Right atrium auricular region (tissue), 2 donors: ENCODE results near the gene STARD9. TPM values are rescaled to one million over a fixed set of nuclear protein-coding genes. Genes with fewer than 3 reads are reported as not detected.

Experiments
- DNase-seq: peaks from one replicate; pipeline ENCODE4 v3.0.0-alpha.2; 2019; ENCODE audit warnings: low spot score
- H3K27ac ChIP-seq, 2 donors: fragments of 200-600 bp; sonication (generic); 1 replicate in 1 of 2; 2 replicates in 1 of 2; pipeline ENCODE4 v1.5.1; 2016 to 2019
- H3K27me3 ChIP-seq, 2 donors: fragments of 200-600 bp; sonication (generic); one replicate each; pipeline versions ENCODE4 v1.5.1 to v1.6.0; 2017 to 2019
- H3K36me3 ChIP-seq: fragments of 200-600 bp; sonication (generic); one replicate; pipeline ENCODE4 v1.5.1; 2016
- H3K4me1 ChIP-seq, 2 donors: fragments of 200-600 bp; sonication (generic); one replicate each; pipeline versions ENCODE4 v1.5.1 to v1.6.0; 2017 to 2019
- H3K4me3 ChIP-seq, 2 donors: fragments of 200-600 bp; sonication (generic); 1 replicate in 1 of 2; 2 replicates in 1 of 2; pipeline ENCODE4 v1.5.1; 2017 to 2019; ENCODE audit warnings: mild to moderate bottlenecking in 1 of 2, moderate library complexity in 1 of 2
- H3K9me3 ChIP-seq, 2 donors: fragments of 200-600 bp; sonication (generic); one replicate each; pipeline ENCODE4 v1.5.1; 2019
- CTCF ChIP-seq, 2 donors: fragments of 200-600 bp; sonication (generic); IDR thresholded peaks; one replicate each; pipeline ENCODE4 v1.5.1; 2019; ENCODE audit warnings: antibody characterized with exemption in 2 of 2
- total RNA-seq, 2 donors: library from RNA; depleted of rRNA; stranded (reverse); fragments of >200 nt; gene quantifications; one replicate each; pipeline ENCODE4 v1.1.0, GENCODE V29; 2016

STARD9 gene
- total RNA-seq, 2 donors from 2014 or later = 8.3 to 8.8 TPM

GRCh38 chr15:42692997-42693396 is 117.6 kb downstream of the STARD9 start:
- H3K4me3 ChIP-seq = no peak overlapping the region
- H3K27ac ChIP-seq = no peak overlapping the region
- no peaks in the 10 kb centered on the region for H3K4me1 ChIP-seq
- DNase-seq = no peak
- H3K36me3 ChIP-seq = peaks cover 61% of the 10 kb centered on the region
- H3K27me3 ChIP-seq = no peaks in the 10 kb centered on the region
- no peak for TF ChIP-seq CTCF (IDR thresholded peaks at IDR 0.05)
- H3K9me3 ChIP-seq = no peaks in the 10 kb centered on the region

- Histone ChIP-seq H3K27ac (no peak overlapping the region), H3K9me3 (no peaks in the 10 kb centered on the region), H3K4me1 (no peaks in the 10 kb centered on the region), H3K36me3 (peaks cover 56% of the 10 kb centered on the region), H3K27me3 (no peaks in the 10 kb centered on the region), H3K4me3 (no peak overlapping the region)
- no peak for TF ChIP-seq CTCF (IDR thresholded peaks at IDR 0.05)
- no peak for DNase-seq
Measured at GRCh38 chr15:42693496-42693895, 118.1 kb downstream of the STARD9 start.

- H3K4me3 ChIP-seq = no peak overlapping the region
- no peaks in the 10 kb centered on the region for H3K4me1 ChIP-seq
- DNase-seq = no peak
- no peak for TF ChIP-seq CTCF (IDR thresholded peaks at IDR 0.05)
- peaks cover 55% of the 10 kb centered on the region for H3K36me3 ChIP-seq
- no peaks in the 10 kb centered on the region for H3K27me3 ChIP-seq
- H3K27ac ChIP-seq = no peak overlapping the region
- H3K9me3 ChIP-seq = no peaks in the 10 kb centered on the region
Measured at GRCh38 chr15:42693942-42694341, 118.5 kb downstream of the STARD9 start.

- Histone ChIP-seq H3K36me3 (peaks cover 55% of the 10 kb centered on the region), H3K4me1 (no peaks in the 10 kb centered on the region), H3K27ac (no peak overlapping the region), H3K4me3 (no peak overlapping the region), H3K27me3 (no peaks in the 10 kb centered on the region), H3K9me3 (no peaks in the 10 kb centered on the region)
- no peak for TF ChIP-seq CTCF (IDR thresholded peaks at IDR 0.05)
- no peak for DNase-seq
Measured at GRCh38 chr15:42694398-42694797, 119.0 kb downstream of the STARD9 start.

GRCh38 chr15:42695527-42696071 is 120.2 kb downstream of the STARD9 start:
- Histone ChIP-seq H3K27me3 (no peaks in the 10 kb centered on the region), H3K9me3 (peaks cover 0 to 2% of the 10 kb centered on the region in 2 donors), H3K36me3 (peaks cover 51% of the 10 kb centered on the region), H3K4me3 (no peak overlapping the region), H3K4me1 (no peaks in the 10 kb centered on the region), H3K27ac (no peak overlapping the region)
- DNase-seq = no peak
- no peak for TF ChIP-seq CTCF (IDR thresholded peaks at IDR 0.05)

GRCh38 chr15:42696626-42697025 is 121.2 kb downstream of the STARD9 start:
- no peak for TF ChIP-seq CTCF (IDR thresholded peaks at IDR 0.05)
- Histone ChIP-seq H3K27me3 (no peaks in the 10 kb centered on the region), H3K27ac (no peak overlapping the region), H3K9me3 (peaks cover 0 to 9% of the 10 kb centered on the region in 2 donors), H3K4me3 (no peak overlapping the region), H3K4me1 (no peaks in the 10 kb centered on the region), H3K36me3 (peaks cover 61% of the 10 kb centered on the region)
- no peak for DNase-seq
